Measurements from ENCODE around the gene OS9.

OS9 gene

DNA sequence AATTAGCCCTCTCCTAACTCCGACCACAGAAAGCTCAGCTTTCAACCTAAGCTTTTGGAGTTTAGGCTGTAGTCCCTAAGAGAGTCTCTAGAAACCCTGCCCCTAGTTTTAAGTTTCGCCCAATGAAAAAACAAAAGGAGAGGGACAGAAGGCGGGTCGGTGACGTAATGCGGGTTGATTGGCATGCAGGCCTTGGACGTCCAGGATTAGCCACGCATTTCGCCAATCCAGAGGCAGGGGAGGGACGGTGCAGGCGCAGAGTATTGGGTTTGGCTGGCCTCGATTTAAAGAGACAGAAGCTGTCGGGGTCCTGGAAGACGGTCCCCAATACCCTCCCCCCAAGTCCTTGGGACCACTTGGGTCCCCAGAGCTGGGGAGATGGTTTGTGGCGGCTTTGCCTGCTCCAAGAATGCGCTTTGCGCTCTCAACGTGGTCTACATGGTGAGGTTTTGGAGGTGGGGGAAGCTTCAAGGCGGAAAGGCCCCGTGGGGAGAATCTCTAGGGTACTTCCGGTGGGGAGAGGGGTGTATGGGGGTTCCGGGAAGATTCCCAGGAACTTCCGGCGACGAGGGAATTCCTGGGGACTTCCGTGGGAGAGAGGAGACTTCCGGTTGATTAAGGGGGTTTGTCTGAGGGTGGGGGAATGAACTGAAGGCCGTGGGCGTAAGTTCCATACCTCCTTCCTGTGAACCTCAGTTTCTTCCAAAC, 51.0 kb downstream of the OS9 start, which contains the start of gene TSPAN31 (continued):
- TF ChIP-seq, protein P1, sequence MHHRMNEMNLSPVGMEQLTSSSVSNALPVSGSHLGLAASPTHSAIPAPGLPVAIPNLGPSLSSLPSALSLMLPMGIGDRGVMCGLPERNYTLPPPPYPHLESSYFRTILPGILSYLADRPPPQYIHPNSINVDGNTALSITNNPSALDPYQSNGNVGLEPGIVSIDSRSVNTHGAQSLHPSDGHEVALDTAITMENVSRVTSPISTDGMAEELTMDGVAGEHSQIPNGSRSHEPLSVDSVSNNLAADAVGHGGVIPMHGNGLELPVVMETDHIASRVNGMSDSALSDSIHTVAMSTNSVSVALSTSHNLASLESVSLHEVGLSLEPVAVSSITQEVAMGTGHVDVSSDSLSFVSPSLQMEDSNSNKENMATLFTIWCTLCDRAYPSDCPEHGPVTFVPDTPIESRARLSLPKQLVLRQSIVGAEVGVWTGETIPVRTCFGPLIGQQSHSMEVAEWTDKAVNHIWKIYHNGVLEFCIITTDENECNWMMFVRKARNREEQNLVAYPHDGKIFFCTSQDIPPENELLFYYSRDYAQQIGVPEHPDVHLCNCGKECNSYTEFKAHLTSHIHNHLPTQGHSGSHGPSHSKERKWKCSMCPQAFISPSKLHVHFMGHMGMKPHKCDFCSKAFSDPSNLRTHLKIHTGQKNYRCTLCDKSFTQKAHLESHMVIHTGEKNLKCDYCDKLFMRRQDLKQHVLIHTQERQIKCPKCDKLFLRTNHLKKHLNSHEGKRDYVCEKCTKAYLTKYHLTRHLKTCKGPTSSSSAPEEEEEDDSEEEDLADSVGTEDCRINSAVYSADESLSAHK (tag by site-specific recombination; IDR thresholded peaks at IDR 0.05), result peak; percentile 71; the same call in 1 of the 2 replicates
- no peak for TF ChIP-seq ZNF549 (tag by site-specific recombination; IDR thresholded peaks at IDR 0.05)
- no peak for TF ChIP-seq ZBTB1 (tag by site-specific recombination; IDR thresholded peaks at IDR 0.05)
- TF ChIP-seq ZNF146 (tag by site-specific recombination; IDR thresholded peaks at IDR 0.05), result no peak
- TF ChIP-seq, protein P2, sequence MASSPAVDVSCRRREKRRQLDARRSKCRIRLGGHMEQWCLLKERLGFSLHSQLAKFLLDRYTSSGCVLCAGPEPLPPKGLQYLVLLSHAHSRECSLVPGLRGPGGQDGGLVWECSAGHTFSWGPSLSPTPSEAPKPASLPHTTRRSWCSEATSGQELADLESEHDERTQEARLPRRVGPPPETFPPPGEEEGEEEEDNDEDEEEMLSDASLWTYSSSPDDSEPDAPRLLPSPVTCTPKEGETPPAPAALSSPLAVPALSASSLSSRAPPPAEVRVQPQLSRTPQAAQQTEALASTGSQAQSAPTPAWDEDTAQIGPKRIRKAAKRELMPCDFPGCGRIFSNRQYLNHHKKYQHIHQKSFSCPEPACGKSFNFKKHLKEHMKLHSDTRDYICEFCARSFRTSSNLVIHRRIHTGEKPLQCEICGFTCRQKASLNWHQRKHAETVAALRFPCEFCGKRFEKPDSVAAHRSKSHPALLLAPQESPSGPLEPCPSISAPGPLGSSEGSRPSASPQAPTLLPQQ (tag by site-specific recombination; IDR thresholded peaks at IDR 0.05), result no peak
- peak; percentile 92 for TF ChIP-seq ZBTB48 (tag by site-specific recombination; IDR thresholded peaks at IDR 0.05)
- TF ChIP-seq, protein P3, sequence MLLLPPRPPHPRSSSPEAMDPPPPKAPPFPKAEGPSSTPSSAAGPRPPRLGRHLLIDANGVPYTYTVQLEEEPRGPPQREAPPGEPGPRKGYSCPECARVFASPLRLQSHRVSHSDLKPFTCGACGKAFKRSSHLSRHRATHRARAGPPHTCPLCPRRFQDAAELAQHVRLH (tag by site-specific recombination; IDR thresholded peaks at IDR 0.05), result peak; percentile 99
- TF ChIP-seq GFI1B (tag by site-specific recombination; IDR thresholded peaks at IDR 0.05), result no peak
- no peak for TF ChIP-seq BCL11B (tag by site-specific recombination; IDR thresholded peaks at IDR 0.05; ENCODE audit: low read depth)
- TF ChIP-seq, protein P4, sequence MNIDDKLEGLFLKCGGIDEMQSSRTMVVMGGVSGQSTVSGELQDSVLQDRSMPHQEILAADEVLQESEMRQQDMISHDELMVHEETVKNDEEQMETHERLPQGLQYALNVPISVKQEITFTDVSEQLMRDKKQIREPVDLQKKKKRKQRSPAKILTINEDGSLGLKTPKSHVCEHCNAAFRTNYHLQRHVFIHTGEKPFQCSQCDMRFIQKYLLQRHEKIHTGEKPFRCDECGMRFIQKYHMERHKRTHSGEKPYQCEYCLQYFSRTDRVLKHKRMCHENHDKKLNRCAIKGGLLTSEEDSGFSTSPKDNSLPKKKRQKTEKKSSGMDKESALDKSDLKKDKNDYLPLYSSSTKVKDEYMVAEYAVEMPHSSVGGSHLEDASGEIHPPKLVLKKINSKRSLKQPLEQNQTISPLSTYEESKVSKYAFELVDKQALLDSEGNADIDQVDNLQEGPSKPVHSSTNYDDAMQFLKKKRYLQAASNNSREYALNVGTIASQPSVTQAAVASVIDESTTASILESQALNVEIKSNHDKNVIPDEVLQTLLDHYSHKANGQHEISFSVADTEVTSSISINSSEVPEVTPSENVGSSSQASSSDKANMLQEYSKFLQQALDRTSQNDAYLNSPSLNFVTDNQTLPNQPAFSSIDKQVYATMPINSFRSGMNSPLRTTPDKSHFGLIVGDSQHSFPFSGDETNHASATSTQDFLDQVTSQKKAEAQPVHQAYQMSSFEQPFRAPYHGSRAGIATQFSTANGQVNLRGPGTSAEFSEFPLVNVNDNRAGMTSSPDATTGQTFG (tag by site-specific recombination; IDR thresholded peaks at IDR 0.05; ENCODE audit: borderline replicate concordance), result no peak
- no peak for TF ChIP-seq ZNF112 (tag by site-specific recombination; IDR thresholded peaks at IDR 0.05)

DNA sequence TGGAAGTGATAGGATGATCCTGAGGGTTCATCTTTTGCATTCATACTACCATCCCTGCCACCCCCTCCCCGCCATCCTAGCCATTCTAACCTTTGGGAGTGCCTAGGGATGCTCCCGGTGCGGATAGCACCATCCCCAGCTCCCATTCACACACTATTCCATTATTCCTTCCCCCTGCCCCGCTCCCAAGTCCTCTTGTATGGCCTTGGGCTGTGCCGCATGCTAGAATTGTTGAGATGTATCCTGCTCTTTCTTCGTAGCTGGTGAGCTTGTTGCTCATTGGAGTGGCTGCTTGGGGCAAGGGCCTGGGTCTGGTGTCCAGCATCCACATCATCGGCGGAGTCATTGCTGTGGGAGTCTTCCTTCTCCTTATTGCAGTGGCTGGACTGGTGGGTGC, 51.6 kb downstream of the OS9 start:
- ChIA-PET POLR2A (interaction anchor here (0.6 to 2.4 kb wide), 11 partner anchors 9 to 222 kb away, joined by 3 to 15 read pairs (median 6); partner anchors contain the start of genes CYP27B1, EEF1AKMT3, METTL1 and TSFM), CTCF (interaction anchor here (1.6 to 2.7 kb wide), 2 partner anchors 14 to 19 kb away, joined by 7 to 22 read pairs; no protein-coding TSS in a partner anchor)
- no peak for TF ChIP-seq EGR2 (tag by site-specific recombination; IDR thresholded peaks at IDR 0.05; ENCODE audit: low read depth)
- peak; percentile 11; the same call in 1 of the 2 replicates for TF ChIP-seq ZSCAN30 (tag by site-specific recombination; IDR thresholded peaks at IDR 0.05)
- TF ChIP-seq ZBTB20 (tag by site-specific recombination; IDR thresholded peaks at IDR 0.05), result peak; percentile 30
- TF ChIP-seq ZNF600 (tag by site-specific recombination; IDR thresholded peaks at IDR 0.05), result peak; percentile 60
- TF ChIP-seq BCL11B (tag by site-specific recombination; IDR thresholded peaks at IDR 0.05; ENCODE audit: low read depth), result no peak
- TF ChIP-seq IKZF3 (tag by site-specific recombination; IDR thresholded peaks at IDR 0.05), result peak; percentile 64; the same call in 1 of the 2 replicates
- peak; percentile 32; the same call in 1 of the 2 replicates for TF ChIP-seq SCRT2 (tag by site-specific recombination; IDR thresholded peaks at IDR 0.05)
- TF ChIP-seq, protein P3 (tag by site-specific recombination; IDR thresholded peaks at IDR 0.05), result 0 out of 2 replicates have a peak, but pooled peaks have one; percentile 5
- peak; percentile 86 for TF ChIP-seq ZNF366 (tag by site-specific recombination; conservative IDR thresholded peaks at IDR 0.05)
- 0 out of 2 replicates have a peak, but pooled peaks have one; percentile 15 for TF ChIP-seq ZNF501 (tag by site-specific recombination; IDR thresholded peaks at IDR 0.05)
- no peak for TF ChIP-seq SALL2 (tag by site-specific recombination; IDR thresholded peaks at IDR 0.05; ENCODE audit: borderline replicate concordance)
- 0 out of 2 replicates have a peak, but pooled peaks have one; percentile 0 for TF ChIP-seq ZNF76 (tag by site-specific recombination; IDR thresholded peaks at IDR 0.05; ENCODE audit: borderline replicate concordance, low read depth)
- Histone ChIP-seq H3K4me1 (ENCODE audit: control insufficient read depth, insufficient read depth, low read length) (0 out of 2 replicates have a peak, but pooled peaks cover 2% of the 10 kb centered on the region), H3K9me3 (ENCODE audit: control insufficient read depth, insufficient read depth, low read depth, low read length) (no peaks in the 10 kb centered on the region), H3K4me3 (ENCODE audit: low read depth, low read length) (peak overlapping the region; percentile 69), H3K27ac (ENCODE audit: extremely low read depth, low read depth, low read length) (peak overlapping the region; percentile 80), H3K36me3 (ENCODE audit: control insufficient read depth in 2 of 2, insufficient read depth in 1 of 2, low read length in 2 of 2) (peaks cover 17 to 46% of the 10 kb centered on the region in 2 experiments)

All from HEK293 (cell line).